ENCODE results near the gene ZDHHC8. TPM values are rescaled to one million over a fixed set of nuclear protein-coding genes. Genes with fewer than 3 reads are reported as not detected.

Gene ZDHHC8
- total RNA-seq, 1 donor from 2014 or later: 42.4 TPM

DNA sequence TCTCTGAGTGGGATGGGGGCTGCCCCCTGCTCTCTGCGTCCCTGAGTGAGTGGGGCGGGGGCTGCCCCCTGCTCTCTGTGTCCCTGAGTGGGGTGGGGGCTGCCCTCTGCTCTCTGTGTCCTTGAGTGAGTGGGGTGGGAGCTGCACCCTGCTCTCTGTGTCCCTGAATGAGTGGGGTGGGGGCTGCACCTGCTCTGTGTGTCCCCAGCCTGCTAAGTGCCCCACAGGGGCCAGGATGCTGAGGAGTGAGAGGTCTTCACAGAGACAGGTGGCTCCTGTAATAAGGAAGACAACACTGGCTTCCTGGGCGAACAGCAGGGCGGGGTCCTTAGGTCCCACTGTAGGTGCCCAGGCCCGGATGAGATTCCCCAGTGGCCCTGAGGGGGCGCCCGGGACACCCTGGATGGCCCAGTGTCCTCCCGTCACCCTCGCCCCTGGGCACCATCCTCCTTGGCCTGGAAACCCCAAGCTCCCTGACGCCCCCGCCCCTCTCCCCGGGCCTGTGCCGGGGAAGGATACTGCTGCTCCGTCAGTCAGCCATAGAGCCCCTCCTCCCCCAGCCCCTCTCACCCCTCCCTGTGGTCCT, 23.1 kb downstream of the ZDHHC8 start:
- DNase-seq: no peak
- Histone ChIP-seq H3K36me3 (no peaks in the 10 kb centered on the region), H3K27me3 (ENCODE audit: low read depth) (peaks cover 25% of the 10 kb centered on the region), H3K4me3 (peak overlapping the region; percentile 56), H3K9me3 (replicated peaks) (no peaks in the 10 kb centered on the region), H3K27ac (replicated peaks) (peak overlapping the region; percentile 19), H3K4me1 (peaks cover 3% of the 10 kb centered on the region)
- TF ChIP-seq, protein P1, sequence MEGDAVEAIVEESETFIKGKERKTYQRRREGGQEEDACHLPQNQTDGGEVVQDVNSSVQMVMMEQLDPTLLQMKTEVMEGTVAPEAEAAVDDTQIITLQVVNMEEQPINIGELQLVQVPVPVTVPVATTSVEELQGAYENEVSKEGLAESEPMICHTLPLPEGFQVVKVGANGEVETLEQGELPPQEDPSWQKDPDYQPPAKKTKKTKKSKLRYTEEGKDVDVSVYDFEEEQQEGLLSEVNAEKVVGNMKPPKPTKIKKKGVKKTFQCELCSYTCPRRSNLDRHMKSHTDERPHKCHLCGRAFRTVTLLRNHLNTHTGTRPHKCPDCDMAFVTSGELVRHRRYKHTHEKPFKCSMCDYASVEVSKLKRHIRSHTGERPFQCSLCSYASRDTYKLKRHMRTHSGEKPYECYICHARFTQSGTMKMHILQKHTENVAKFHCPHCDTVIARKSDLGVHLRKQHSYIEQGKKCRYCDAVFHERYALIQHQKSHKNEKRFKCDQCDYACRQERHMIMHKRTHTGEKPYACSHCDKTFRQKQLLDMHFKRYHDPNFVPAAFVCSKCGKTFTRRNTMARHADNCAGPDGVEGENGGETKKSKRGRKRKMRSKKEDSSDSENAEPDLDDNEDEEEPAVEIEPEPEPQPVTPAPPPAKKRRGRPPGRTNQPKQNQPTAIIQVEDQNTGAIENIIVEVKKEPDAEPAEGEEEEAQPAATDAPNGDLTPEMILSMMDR (IDR thresholded peaks at IDR 0.05; ENCODE audit: borderline replicate concordance): no peak
- intact Hi-C loops (cut with micrococcal nuclease): loop anchor here (5.0 kb wide), 1 partner anchor 133 kb away; no protein-coding TSS in a partner anchor

DNA sequence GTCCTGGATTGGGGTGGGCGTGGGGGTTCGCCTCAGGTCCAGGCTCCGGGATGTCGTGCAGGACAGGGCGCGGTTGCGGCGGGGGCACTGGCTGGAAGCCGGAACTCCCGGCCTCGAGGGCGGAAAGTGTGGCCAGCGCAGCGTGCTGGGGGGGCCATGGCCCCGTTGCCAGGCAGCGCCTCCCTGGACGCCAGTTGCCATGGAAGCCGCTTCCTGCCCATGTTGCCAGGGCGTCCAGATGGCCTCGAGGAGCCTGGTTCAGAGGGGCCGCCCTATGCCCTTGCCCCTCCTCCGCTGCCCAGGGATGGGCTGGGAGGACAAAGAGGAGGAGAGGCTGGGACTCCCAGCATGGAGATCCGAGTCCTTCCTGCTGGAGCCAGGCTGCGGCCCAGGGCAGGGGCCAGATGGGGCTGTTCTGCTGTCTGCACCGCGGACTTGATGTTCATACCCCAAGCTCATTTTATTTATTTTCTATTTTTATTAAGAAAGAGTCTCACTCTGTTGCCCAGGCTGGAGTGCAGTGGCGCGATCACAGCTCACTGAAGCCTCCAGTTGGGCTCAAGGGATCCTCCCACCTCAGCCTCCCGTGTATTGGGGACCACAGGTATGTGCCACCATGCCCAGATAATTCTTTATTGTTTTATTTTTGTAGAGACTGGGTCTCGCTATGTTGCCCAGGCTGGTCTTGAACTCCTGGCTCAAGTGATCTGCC, 23.9 kb downstream of the ZDHHC8 start:
- intact Hi-C loops (cut with micrococcal nuclease): loop anchor here (5.0 kb wide), 1 partner anchor 132 kb away; no protein-coding TSS in a partner anchor
- no peaks in the 10 kb centered on the region for H3K9me3 ChIP-seq (replicated peaks)
- peaks cover 25% of the 10 kb centered on the region for H3K27me3 ChIP-seq (ENCODE audit: low read depth)
- no peak overlapping the region for H3K27ac ChIP-seq (replicated peaks)
- peak overlapping the region; percentile 56 for H3K4me3 ChIP-seq
- peak; percentile 58 for DNase-seq
- peaks cover 3% of the 10 kb centered on the region for H3K4me1 ChIP-seq
- TF ChIP-seq, protein P1 (IDR thresholded peaks at IDR 0.05; ENCODE audit: borderline replicate concordance): no peak
- no peaks in the 10 kb centered on the region for H3K36me3 ChIP-seq

DNA sequence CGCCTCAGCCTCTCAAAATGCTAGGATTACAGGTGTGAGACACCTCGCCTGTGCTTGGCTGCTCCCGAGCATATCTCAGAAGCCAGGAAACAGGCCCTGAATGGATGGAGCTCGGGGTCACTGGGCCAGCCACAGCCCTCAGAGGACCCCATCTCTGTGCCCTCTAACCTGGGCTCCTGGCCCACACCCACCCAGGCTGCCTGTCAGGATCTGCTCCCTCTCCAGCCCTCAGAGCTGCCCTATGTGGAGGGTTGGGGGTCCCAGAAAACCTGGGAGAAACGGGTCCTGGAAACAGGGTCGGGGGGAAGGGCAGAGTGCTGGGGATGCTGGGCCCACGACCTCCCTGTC, 24.4 kb downstream of the ZDHHC8 start:
- DNase-seq: no peak
- TF ChIP-seq, protein P1 (IDR thresholded peaks at IDR 0.05; ENCODE audit: borderline replicate concordance): no peak
- H3K4me1 ChIP-seq: peaks cover 3% of the 10 kb centered on the region
- H3K36me3 ChIP-seq: no peaks in the 10 kb centered on the region
- H3K4me3 ChIP-seq: no peak overlapping the region
- no peak overlapping the region for H3K27ac ChIP-seq (replicated peaks)
- H3K9me3 ChIP-seq (replicated peaks): no peaks in the 10 kb centered on the region
- peaks cover 25% of the 10 kb centered on the region for H3K27me3 ChIP-seq (ENCODE audit: low read depth)
- intact Hi-C loops (cut with micrococcal nuclease): loop anchor here (5.0 kb wide), 1 partner anchor 131 kb away; no protein-coding TSS in a partner anchor

DNA sequence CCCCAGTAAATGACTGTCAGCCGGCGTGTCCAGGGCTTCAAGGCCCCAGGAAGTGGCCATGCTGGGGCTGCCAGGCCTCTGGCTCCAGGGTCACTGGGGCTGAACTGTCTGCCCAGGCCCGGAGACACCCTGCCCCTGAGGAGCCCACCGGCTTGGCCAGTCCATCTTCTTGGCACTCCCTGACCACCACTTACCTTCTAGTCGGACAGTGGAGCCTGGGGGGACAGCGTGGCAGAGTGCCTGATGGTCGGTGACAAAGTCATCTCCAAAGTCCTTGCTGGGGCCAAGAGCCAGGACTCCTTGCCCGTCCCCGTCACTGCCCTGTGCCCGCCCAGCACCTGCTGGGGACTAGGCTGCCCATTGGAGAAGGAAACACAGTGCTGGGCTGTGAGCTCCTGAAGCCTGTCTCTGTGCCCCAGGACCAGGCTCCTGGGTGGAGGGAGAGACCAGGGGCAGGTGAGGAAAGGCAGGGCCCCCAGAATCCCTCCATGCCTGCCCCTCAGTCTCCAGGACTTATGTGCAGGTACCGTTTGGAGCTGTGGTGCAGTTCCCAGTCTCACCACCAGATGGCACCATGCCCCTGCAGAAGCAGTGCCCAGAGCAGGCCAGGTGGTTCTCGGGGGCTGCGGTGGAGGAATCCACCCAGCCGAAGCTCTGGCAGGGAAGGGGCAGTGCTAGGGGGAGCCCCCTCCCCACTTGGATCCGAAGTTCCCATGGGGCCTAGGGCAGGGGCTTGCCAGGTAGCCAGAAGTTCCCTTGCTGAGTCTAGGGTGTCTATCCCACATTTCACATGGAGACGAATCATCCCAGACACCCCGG, 25.2 kb downstream of the ZDHHC8 start:
- peak; percentile 83 for DNase-seq
- TF ChIP-seq, protein P1 (IDR thresholded peaks at IDR 0.05; ENCODE audit: borderline replicate concordance): peak; percentile 98
- H3K36me3 ChIP-seq: no peaks in the 10 kb centered on the region
- peaks cover 3% of the 10 kb centered on the region for H3K4me1 ChIP-seq
- H3K9me3 ChIP-seq (replicated peaks): no peaks in the 10 kb centered on the region
- peaks cover 25% of the 10 kb centered on the region for H3K27me3 ChIP-seq (ENCODE audit: low read depth)
- H3K27ac ChIP-seq (replicated peaks): no peak overlapping the region
- no peak overlapping the region for H3K4me3 ChIP-seq
- intact Hi-C loops (cut with micrococcal nuclease): loop anchor here (5.0 kb wide), 1 partner anchor 130 kb away; no protein-coding TSS in a partner anchor

- Histone ChIP-seq H3K27ac (replicated peaks) (no peak overlapping the region), H3K36me3 (no peaks in the 10 kb centered on the region), H3K9me3 (replicated peaks) (no peaks in the 10 kb centered on the region), H3K27me3 (ENCODE audit: low read depth) (peaks cover 25% of the 10 kb centered on the region), H3K4me1 (peaks cover 3% of the 10 kb centered on the region), H3K4me3 (no peak overlapping the region)
- intact Hi-C loops (cut with micrococcal nuclease): loop anchor here (5.0 kb wide), 1 partner anchor 130 kb away; no protein-coding TSS in a partner anchor
- DNase-seq: no peak
- TF ChIP-seq, protein P1 (IDR thresholded peaks at IDR 0.05; ENCODE audit: borderline replicate concordance): no peak
Observed at GRCh38 chr22:20157430-20158183, 26.0 kb downstream of the ZDHHC8 start.

Data from left ventricle myocardium inferior (tissue), 1 donor.